ENCODE measurements around the gene CSK. TPM values are rescaled to one million over a fixed set of nuclear protein-coding genes. Genes with fewer than 3 reads are reported as not detected.
A peak's percentile ranks its signal among the peaks of the same experiment; 100 is the strongest.

The CSK gene
- polyA plus RNA-seq, 6 donors from 2014 or later, result 176 to 273 (median 216) TPM

GRCh38 chr15:74758736-74759135, 23.1 kb upstream of the CSK start:
- Mint-ChIP-seq H3K9me3 (no peaks in the 10 kb centered on the region), H3K4me1 (peaks cover 0 to 2% (median 0%) of the 10 kb centered on the region in 3 donors), H3K36me3 (no peaks in the 10 kb centered on the region), H3K27me3 (peaks cover 5 to 15% (median 8%) of the 10 kb centered on the region in 3 donors), H3K4me3 (no peak overlapping the region), H3K27ac (no peak overlapping the region)
- ATAC-seq (ENCODE audit: low read depth in 2 of 2) (no peak), DNase-seq (no peak)

GRCh38 chr15:74762791-74763150, 19.1 kb upstream of the CSK start:
- H3K27me3 Mint-ChIP-seq, result peaks cover 0 to 15% (median 9%) of the 10 kb centered on the region in 3 donors

GRCh38 chr15:74763416-74763815, 18.5 kb upstream of the CSK start:
- Mint-ChIP-seq H3K27me3 (peaks cover 0 to 15% (median 9%) of the 10 kb centered on the region in 3 donors), H3K36me3 (no peaks in the 10 kb centered on the region), H3K4me1 (peaks cover 0 to 2% (median 0%) of the 10 kb centered on the region in 3 donors), H3K27ac (no peak overlapping the region), H3K4me3 (no peak overlapping the region), H3K9me3 (no peaks in the 10 kb centered on the region)
- no peak for ATAC-seq (ENCODE audit: low read depth in 2 of 2)
- DNase-seq, result no peak

More at GRCh38 chr15:74762791-74763150, 19.1 kb upstream of the CSK start:
- no peak for DNase-seq
- Mint-ChIP-seq H3K27ac (peak overlapping the region in 2 of 6 donors; percentile 47 to 64), H3K9me3 (no peaks in the 10 kb centered on the region), H3K36me3 (no peaks in the 10 kb centered on the region), H3K4me1 (peaks cover 0 to 2% (median 0%) of the 10 kb centered on the region in 3 donors), H3K4me3 (no peak overlapping the region)
- ATAC-seq (ENCODE audit: low read depth in 2 of 2), result no peak

GRCh38 chr15:74767167-74768098, 14.4 kb upstream of the CSK start:
- Mint-ChIP-seq H3K27ac (no peak overlapping the region), H3K27me3 (peaks cover 0 to 14% (median 9%) of the 10 kb centered on the region in 3 donors), H3K9me3 (no peaks in the 10 kb centered on the region), H3K36me3 (no peaks in the 10 kb centered on the region), H3K4me3 (no peak overlapping the region), H3K4me1 (peaks cover 9 to 28% (median 24%) of the 10 kb centered on the region in 3 donors)
- ATAC-seq (ENCODE audit: low read depth in 2 of 2), result no peak
- no peak for DNase-seq

GRCh38 chr15:74768099-74768770, 13.6 kb upstream of the CSK start:
- DNase-seq (no peak), ATAC-seq (ENCODE audit: low read depth in 2 of 2) (no peak)
- H3K4me3 Mint-ChIP-seq, result peak overlapping the region in 2 of 8 donors; percentile 39 to 73
- peaks cover 0 to 9% (median 7%) of the 10 kb centered on the region in 3 donors for H3K27me3 Mint-ChIP-seq
- peak overlapping the region in 2 of 6 donors; percentile 1 for H3K27ac Mint-ChIP-seq
- H3K36me3 Mint-ChIP-seq, result no peaks in the 10 kb centered on the region
- H3K9me3 Mint-ChIP-seq, result no peaks in the 10 kb centered on the region
- H3K4me1 Mint-ChIP-seq, result peaks cover 17 to 34% (median 32%) of the 10 kb centered on the region in 3 donors

GRCh38 chr15:74768771-74769342, 13.0 kb upstream of the CSK start:
- DNase-seq (peak; percentile 48), ATAC-seq (ENCODE audit: low read depth in 2 of 2) (peak in 1 of 2 donors; percentile 27)
- no peaks in the 10 kb centered on the region for H3K9me3 Mint-ChIP-seq
- H3K4me3 Mint-ChIP-seq, result peak overlapping the region in 3 of 8 donors; percentile 8 to 73 (median 39)
- peak overlapping the region in 3 of 6 donors; percentile 1 to 39 (median 1) for H3K27ac Mint-ChIP-seq
- peaks cover 24 to 40% (median 38%) of the 10 kb centered on the region in 3 donors for H3K4me1 Mint-ChIP-seq
- peaks cover 0 to 9% (median 6%) of the 10 kb centered on the region in 3 donors for H3K27me3 Mint-ChIP-seq
- no peaks in the 10 kb centered on the region for H3K36me3 Mint-ChIP-seq

- H3K4me1 Mint-ChIP-seq, result peaks cover 27 to 47% (median 44%) of the 10 kb centered on the region in 3 donors
- H3K9me3 Mint-ChIP-seq, result no peaks in the 10 kb centered on the region
- peaks cover 0 to 9% (median 6%) of the 10 kb centered on the region in 3 donors for H3K27me3 Mint-ChIP-seq
- peak overlapping the region in 1 of 6 donors; percentile 21 for H3K27ac Mint-ChIP-seq
- no peak overlapping the region for H3K4me3 Mint-ChIP-seq
- no peak for ATAC-seq (ENCODE audit: low read depth in 2 of 2)
- no peaks in the 10 kb centered on the region for H3K36me3 Mint-ChIP-seq
- DNase-seq, result no peak
These were observed 12.3 kb upstream of the CSK start for GRCh38 chr15:74769463-74770025.

- DNase-seq (no peak), ATAC-seq (ENCODE audit: low read depth in 2 of 2) (no peak)
- Mint-ChIP-seq H3K4me1 (peaks cover 34 to 55% (median 52%) of the 10 kb centered on the region in 3 donors), H3K36me3 (no peaks in the 10 kb centered on the region), H3K27ac (peak overlapping the region in 2 of 6 donors; percentile 69 to 96), H3K27me3 (peaks cover 0 to 9% (median 6%) of the 10 kb centered on the region in 3 donors), H3K4me3 (peak overlapping the region in 1 of 8 donors; percentile 41), H3K9me3 (no peaks in the 10 kb centered on the region)
These were observed 11.5 kb upstream of the CSK start for GRCh38 chr15:74770211-74770903.

- H3K4me3 Mint-ChIP-seq, result peak overlapping the region in 7 of 8 donors; percentile 12 to 95 (median 65)
- peaks cover 60 to 85% (median 75%) of the 10 kb centered on the region in 3 donors for H3K4me1 Mint-ChIP-seq
- no peaks in the 10 kb centered on the region for H3K9me3 Mint-ChIP-seq
- no peaks in the 10 kb centered on the region for H3K36me3 Mint-ChIP-seq
- ATAC-seq (ENCODE audit: low read depth in 2 of 2) (no peak), DNase-seq (no peak)
- peak overlapping the region in 5 of 6 donors; percentile 4 to 100 (median 62) for H3K27ac Mint-ChIP-seq
- H3K27me3 Mint-ChIP-seq, result peaks cover 0 to 6% (median 5%) of the 10 kb centered on the region in 3 donors
These were observed 8.6 kb upstream of the CSK start for GRCh38 chr15:74773329-74773728.

- Mint-ChIP-seq H3K36me3 (no peaks in the 10 kb centered on the region), H3K27me3 (peaks cover 0 to 3% (median 2%) of the 10 kb centered on the region in 3 donors), H3K27ac (peak overlapping the region in 4 of 6 donors; percentile 4 to 100 (median 74)), H3K9me3 (no peaks in the 10 kb centered on the region), H3K4me3 (peak overlapping the region in 7 of 8 donors; percentile 12 to 95 (median 65)), H3K4me1 (peaks cover 62 to 86% (median 76%) of the 10 kb centered on the region in 3 donors)
- no peak for ATAC-seq (ENCODE audit: low read depth in 2 of 2)
- no peak for DNase-seq
These were observed 8.1 kb upstream of the CSK start for GRCh38 chr15:74773731-74774252.

GRCh38 chr15:74775132-74775562, 6.7 kb upstream of the CSK start:
- Mint-ChIP-seq H3K9me3 (no peaks in the 10 kb centered on the region), H3K4me1 (peaks cover 70 to 97% (median 87%) of the 10 kb centered on the region in 3 donors), H3K27me3 (no peaks in the 10 kb centered on the region), H3K27ac (peak overlapping the region; percentile 98 to 100 (median 99)), H3K36me3 (no peaks in the 10 kb centered on the region), H3K4me3 (peak overlapping the region; percentile 66 to 98 (median 90))
- ATAC-seq (ENCODE audit: low read depth in 2 of 2) (no peak), DNase-seq (peak; percentile 60)

GRCh38 chr15:74775894-74776293, 6.0 kb upstream of the CSK start:
- Mint-ChIP-seq H3K27me3 (no peaks in the 10 kb centered on the region), H3K27ac (peak overlapping the region; percentile 99 to 100 (median 99)), H3K4me3 (peak overlapping the region; percentile 66 to 98 (median 90)), H3K9me3 (no peaks in the 10 kb centered on the region), H3K4me1 (peaks cover 76 to 100% (median 92%) of the 10 kb centered on the region in 3 donors), H3K36me3 (no peaks in the 10 kb centered on the region)
- ATAC-seq (ENCODE audit: low read depth in 2 of 2) (no peak), DNase-seq (no peak)

Data from naive B cell (primary cell).